Mucosa of rectum (tissue), 2 donors: Measurements from ENCODE around the gene CTPS1.

Source experiments
- H3K27ac ChIP-seq, 2 donors: one replicate each; pipeline ENCODE4 v1.7.0; 2013; ENCODE audit warnings: inconsistent platforms in 2 of 2, low read depth in 2 of 2, low read length in 2 of 2
- H3K27me3 ChIP-seq, 2 donors: one replicate each; pipeline ENCODE4 v1.7.0; 2013; ENCODE audit warnings: low read length in 2 of 2; ENCODE audit not compliant: control insufficient read depth in 2 of 2, insufficient read depth in 2 of 2
- H3K36me3 ChIP-seq, 2 donors: one replicate each; pipeline ENCODE4 v1.7.0; 2013; ENCODE audit warnings: low read length in 2 of 2; ENCODE audit not compliant: control insufficient read depth in 2 of 2, insufficient read depth in 2 of 2
- H3K4me1 ChIP-seq, 2 donors: one replicate each; pipeline ENCODE4 v1.7.0; 2013; ENCODE audit warnings: low read length in 2 of 2, mild to moderate bottlenecking in 1 of 2; ENCODE audit not compliant: control insufficient read depth in 2 of 2, insufficient read depth in 2 of 2
- H3K4me3 ChIP-seq, 2 donors: one replicate each; pipeline ENCODE4 v1.7.0; 2013; ENCODE audit warnings: low read length in 2 of 2
- H3K9ac ChIP-seq, 2 donors: one replicate each; pipeline ENCODE4 v1.7.0; 2013; ENCODE audit warnings: low read length in 2 of 2, low read depth in 1 of 2, mild to moderate bottlenecking in 1 of 2
- H3K9me3 ChIP-seq, 2 donors: one replicate each; pipeline ENCODE4 v1.7.0; 2013; ENCODE audit warnings: low read length in 2 of 2; ENCODE audit not compliant: control insufficient read depth in 2 of 2
- donor health status: healthy.
- donor health status: Normal muscosa, but diverticular disease.

The CTPS1 gene

DNA sequence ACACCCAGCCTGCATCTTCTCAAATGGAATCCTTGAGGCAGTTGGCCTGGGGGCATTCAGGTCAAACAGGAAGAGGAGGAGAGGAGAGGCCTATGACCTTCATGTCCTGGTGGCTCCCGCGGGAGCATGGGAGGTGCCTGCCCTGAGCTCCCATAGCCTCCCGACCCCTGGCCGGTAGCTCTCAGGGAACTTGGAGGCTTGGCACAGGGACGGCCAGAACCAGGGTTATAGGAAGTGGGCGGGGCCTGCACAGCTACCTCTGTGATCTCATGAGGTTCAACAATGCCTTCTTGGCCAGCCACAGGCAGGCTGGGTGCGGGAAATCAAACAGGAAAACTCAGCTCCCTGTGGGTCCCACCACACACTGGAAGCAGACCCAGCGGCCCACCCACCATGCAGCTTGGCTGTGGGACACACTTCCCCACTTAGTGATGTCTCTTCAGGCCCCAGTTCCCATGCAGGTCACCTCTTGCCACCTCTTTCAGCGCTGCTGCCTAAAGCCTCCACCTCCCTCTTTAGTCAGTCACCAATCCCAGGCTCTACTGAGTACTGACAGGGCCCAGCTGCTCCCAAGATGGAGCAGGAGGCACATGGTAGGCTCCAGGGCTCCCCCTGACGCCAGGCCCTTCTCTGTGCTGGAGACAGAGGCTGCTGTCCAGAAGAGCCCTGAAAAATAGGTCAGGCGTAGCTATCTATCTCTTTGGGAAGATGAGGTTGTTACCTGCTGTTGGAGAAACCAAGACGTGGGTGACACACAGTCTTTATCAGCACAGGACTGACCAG lies 42.2 kb downstream of the CTPS1 start, which contains the start of gene SLFNL1:
Gene SLFNL1, minus strand, starts transcription at position 200 of the 783 bp plus-strand sequence. CDS start 1,065 bp downstream, outside the sequence.
- H3K4me3 ChIP-seq = no peak within 1 kb of the TSS
- peaks cover 3 to 8% of the 10 kb centered on the region in 2 donors for H3K4me1 ChIP-seq
- H3K9ac ChIP-seq = no peak within 1 kb of the TSS
- no peaks in the 10 kb centered on the region for H3K27me3 ChIP-seq
- H3K9me3 ChIP-seq = no peaks in the 10 kb centered on the region
- H3K36me3 ChIP-seq = peaks cover 4 to 14% of the 10 kb centered on the region in 2 donors
- no peak within 1 kb of the TSS for H3K27ac ChIP-seq

DNA sequence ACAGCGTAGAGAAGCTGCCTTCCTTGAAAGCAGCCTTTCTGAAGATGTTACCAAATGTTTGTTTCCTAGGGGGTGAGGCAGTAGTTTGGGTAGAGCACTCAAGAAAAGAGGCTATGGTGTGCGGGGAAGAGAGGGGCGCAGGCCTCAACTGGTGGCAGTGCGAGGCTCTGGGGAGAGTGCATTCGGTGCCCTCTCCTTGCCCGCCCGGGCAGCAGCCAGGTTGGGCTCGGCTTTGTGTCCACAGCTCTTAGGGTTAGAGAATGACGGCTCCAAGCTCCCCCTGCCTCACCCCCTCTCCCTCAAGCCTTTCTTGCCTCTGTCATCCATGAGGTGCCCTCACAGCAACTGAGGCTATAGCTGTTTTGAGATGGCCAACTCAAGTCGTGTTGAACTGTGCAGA lies 42.9 kb downstream of the CTPS1 start:
- peaks cover 4 to 16% of the 10 kb centered on the region in 2 donors for H3K36me3 ChIP-seq
- peaks cover 3 to 8% of the 10 kb centered on the region in 2 donors for H3K4me1 ChIP-seq
- H3K9me3 ChIP-seq = no peaks in the 10 kb centered on the region
- H3K9ac ChIP-seq = no peak overlapping the region
- no peaks in the 10 kb centered on the region for H3K27me3 ChIP-seq
- H3K4me3 ChIP-seq = no peak overlapping the region
- no peak overlapping the region for H3K27ac ChIP-seq

DNA sequence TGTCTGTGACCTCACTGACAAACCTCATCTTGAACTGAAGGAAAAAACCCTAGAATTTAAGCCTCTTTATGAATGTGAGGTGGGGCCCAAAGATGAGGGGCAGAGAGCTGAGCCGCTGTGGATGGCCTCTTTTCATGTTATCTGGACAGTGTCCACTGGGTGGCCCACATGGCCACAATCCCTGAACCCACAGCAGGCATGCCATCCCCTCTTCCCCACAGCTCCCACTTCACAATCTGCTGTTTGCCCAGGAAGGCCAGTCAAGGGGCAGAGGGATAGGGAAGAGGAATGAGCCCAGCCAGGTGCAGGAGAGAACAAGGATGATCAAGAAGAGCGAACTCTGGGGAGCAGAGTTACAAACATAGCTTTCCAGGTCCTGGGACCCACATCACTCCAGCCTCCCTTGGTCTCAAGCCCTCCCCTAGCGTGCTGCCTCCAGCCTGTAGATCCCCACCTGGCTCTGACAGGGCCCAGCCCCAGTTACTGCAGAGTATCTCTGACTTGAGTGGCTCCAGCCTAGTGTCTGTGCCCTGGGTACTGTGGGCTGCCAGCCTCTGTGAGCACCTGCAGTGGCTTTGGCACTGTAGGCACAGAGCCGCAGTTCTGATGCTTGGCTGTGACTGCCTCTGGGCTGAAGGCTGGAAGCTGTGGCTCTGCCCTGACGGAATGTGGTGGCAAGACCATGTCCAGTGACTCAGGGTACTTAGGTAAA lies 43.9 kb downstream of the CTPS1 start:
- Histone ChIP-seq H3K27me3 (no peaks in the 10 kb centered on the region), H3K9ac (no peak overlapping the region), H3K4me1 (peaks cover 3 to 8% of the 10 kb centered on the region in 2 donors), H3K27ac (no peak overlapping the region), H3K9me3 (no peaks in the 10 kb centered on the region), H3K4me3 (no peak overlapping the region), H3K36me3 (peaks cover 14 to 23% of the 10 kb centered on the region in 2 donors)

DNA sequence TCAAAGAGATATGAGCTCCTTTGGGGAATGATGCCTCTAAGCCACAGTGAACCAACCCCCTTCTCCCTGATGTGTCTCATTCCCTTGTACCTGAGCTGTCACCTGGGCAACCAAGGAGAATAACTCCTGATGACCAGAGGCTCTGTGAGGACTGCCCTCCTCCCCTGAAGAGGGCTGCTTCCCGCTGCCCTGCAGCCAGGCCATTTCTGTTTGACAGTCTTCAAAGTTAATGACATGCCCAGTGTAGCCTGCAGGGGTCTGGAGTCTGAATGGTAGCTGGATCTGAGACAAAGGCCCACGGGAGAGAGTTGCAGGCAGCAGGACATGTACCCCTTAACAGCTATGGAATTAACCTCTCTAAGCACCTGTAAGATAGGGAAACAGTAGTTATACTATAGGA lies 45.5 kb downstream of the CTPS1 start:
- H3K36me3 ChIP-seq = peaks cover 16 to 27% of the 10 kb centered on the region in 2 donors
- H3K9ac ChIP-seq = no peak overlapping the region
- no peaks in the 10 kb centered on the region for H3K27me3 ChIP-seq
- H3K9me3 ChIP-seq = no peaks in the 10 kb centered on the region
- H3K27ac ChIP-seq = no peak overlapping the region
- peaks cover 3 to 8% of the 10 kb centered on the region in 2 donors for H3K4me1 ChIP-seq
- no peak overlapping the region for H3K4me3 ChIP-seq

DNA sequence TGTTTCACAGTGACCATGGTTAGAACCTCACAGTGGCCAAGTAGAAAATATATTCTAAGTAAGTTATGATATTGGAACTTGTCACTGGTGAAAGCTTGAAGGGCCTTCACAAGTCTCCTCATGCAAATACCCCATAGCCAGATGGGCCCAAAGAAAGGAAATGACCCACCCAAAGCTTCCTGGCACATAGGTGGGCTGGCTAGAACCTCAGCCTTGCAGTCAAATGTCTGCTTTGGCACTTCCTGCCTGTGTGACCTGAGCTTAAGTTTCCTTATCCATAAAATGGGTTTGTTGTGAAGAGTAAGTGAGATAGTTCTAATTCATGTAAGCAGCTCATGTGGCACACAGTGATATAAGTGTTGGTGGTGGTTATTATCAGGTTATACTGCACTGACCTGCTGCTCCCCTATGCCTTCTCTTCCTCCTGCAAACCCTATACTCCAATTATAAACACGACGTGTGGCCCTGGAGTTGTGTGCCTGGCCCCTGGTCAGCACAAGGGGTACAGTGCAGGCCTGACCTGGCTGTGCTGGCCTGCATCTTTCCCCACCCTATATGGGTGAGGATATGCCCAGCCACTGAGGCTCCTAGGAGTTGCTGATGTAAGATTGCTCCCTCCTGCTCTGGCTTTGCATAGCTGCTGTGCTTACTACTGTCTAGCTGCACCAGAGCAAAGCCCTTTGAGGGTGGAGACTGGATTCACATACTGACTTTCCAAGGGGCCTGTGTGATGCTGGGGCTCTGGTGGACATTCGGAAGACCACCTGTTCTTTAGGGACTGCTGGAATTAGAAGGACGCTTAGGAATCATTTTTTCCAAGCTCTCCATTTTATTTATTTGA lies 46.7 kb downstream of the CTPS1 start:
- Histone ChIP-seq H3K36me3 (peaks cover 19 to 35% of the 10 kb centered on the region in 2 donors), H3K9me3 (no peaks in the 10 kb centered on the region), H3K4me3 (no peak overlapping the region), H3K9ac (no peak overlapping the region), H3K4me1 (peaks cover 0 to 5% of the 10 kb centered on the region in 2 donors), H3K27me3 (no peaks in the 10 kb centered on the region), H3K27ac (no peak overlapping the region)

DNA sequence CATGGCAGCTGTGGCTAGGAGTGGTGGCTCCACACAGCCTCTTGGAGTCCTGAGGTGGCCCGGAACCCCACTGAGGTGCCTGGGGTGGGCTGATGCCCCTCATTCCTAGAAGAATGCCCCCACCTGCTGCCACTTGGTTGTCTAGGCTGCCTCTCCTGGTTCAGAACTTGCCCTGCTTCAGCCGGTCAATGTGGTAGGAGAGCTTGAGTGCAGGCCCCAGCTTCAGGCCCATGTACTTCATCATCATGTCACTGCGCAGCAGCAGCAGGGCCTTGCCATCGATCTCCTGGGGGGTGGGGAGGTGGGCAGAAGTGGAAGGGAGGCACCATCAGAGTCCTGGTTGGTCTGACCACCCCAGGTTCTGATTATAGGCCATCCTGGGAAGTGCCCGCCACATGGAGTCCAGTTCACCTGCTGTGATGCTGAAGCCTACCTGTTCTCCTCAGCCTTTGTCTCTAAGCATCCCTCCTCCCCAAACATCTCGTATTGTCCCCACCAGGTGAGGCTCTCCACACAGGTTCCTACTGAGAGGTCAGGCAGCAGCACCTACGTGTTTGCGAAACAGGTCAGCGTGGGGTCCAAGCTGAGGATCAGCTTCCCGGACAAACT lies 48.6 kb downstream of the CTPS1 start:
- H3K9ac ChIP-seq = no peak overlapping the region
- H3K36me3 ChIP-seq = peaks cover 24 to 41% of the 10 kb centered on the region in 2 donors
- no peak overlapping the region for H3K27ac ChIP-seq
- no peaks in the 10 kb centered on the region for H3K27me3 ChIP-seq
- H3K4me1 ChIP-seq = no peaks in the 10 kb centered on the region
- no peaks in the 10 kb centered on the region for H3K9me3 ChIP-seq
- H3K4me3 ChIP-seq = no peak overlapping the region

DNA sequence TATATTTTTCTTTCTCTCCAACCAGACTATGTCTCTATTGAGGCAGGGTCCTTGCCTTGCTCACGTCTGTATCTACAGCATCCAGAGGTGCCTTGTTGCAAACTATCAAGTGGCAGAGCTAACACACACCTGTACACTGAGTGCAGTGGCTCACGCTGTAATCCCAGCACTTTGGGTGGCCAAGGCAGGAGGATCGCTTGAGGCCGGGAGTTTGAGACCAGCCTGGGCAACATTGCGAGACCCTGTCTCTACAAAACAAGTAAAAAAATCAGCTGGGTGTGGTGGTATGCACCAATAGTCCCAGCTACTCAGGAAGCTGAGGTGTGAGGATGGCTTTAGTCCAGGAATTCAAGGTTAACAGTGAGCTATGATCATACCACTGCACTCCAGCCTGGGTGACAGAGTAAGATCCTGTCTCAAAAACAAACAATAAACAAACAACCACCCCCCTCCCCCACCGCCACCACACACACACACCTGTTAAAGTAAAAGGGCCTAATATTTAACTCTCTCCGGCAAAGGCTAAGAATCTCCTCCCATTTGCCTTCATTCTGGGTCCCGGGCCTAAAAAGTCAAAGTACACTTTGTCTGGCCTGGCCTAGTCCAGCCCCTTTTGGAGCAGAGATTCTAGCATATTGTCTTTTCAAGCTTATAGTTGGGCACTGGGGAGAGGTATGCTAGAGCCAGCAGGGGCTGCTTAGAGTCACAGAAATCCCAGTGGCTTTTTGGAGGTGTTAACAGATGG lies 51.5 kb downstream of the CTPS1 start:
- Histone ChIP-seq H3K27me3 (no peaks in the 10 kb centered on the region), H3K4me3 (no peak overlapping the region), H3K9me3 (no peaks in the 10 kb centered on the region), H3K9ac (no peak overlapping the region), H3K27ac (no peak overlapping the region), H3K36me3 (peaks cover 32 to 59% of the 10 kb centered on the region in 2 donors), H3K4me1 (no peaks in the 10 kb centered on the region)

DNA sequence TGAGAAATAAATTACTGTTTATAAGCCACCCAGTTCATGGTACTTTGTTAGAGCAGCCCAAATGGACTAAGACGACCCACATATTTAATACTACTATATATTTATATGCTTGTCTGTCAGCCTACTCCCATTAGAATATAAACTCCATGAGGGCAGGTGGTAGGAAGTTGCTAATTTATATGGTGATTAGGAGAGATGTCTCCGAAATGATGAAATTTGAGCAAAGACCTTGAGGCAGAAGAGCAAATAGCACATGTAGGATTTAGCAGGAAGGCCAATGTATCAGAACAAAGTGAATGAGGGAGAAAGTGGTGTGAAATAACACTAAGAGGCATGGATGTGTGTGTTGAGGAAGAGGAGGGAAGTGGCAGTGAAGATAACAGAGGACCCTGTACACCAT lies 52.7 kb downstream of the CTPS1 start:
- H3K4me1 ChIP-seq = no peaks in the 10 kb centered on the region
- no peak overlapping the region for H3K9ac ChIP-seq
- H3K9me3 ChIP-seq = no peaks in the 10 kb centered on the region
- H3K27me3 ChIP-seq = no peaks in the 10 kb centered on the region
- no peak overlapping the region for H3K4me3 ChIP-seq
- H3K36me3 ChIP-seq = peaks cover 36 to 65% of the 10 kb centered on the region in 2 donors
- H3K27ac ChIP-seq = no peak overlapping the region

DNA sequence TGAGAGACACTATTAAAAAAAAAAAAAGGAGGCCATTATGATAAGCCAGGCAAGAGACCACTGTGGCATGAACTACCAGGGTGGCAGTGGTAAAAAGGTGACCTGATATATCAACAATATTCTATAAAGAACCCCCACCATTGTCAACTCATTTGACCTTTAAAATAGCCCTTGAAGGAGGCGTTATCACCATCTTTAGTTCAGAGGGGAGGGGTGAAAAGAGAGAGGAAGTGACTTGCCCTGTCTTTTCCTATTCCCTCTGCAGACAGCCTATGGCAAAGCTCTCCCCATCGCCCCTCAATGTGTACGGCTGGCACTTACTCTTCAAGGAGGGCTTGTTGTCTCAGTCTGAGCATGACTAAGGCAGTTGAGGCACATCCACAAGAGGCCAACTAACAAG lies 53.8 kb downstream of the CTPS1 start:
- Histone ChIP-seq H3K4me1 (no peaks in the 10 kb centered on the region), H3K4me3 (no peak overlapping the region), H3K36me3 (peaks cover 36 to 66% of the 10 kb centered on the region in 2 donors)

More for the DNA sequence above, 53.8 kb downstream of the CTPS1 start:
- H3K27me3 ChIP-seq = no peaks in the 10 kb centered on the region
- H3K9ac ChIP-seq = no peak overlapping the region
- H3K27ac ChIP-seq = no peak overlapping the region
- no peaks in the 10 kb centered on the region for H3K9me3 ChIP-seq
